Suppressor macrophage treated with lipopolysaccharide for 4 hours (primary cell): ENCODE data around the gene CCT7.
"Not testable (repeated sequence)": the region's sequence is repeated elsewhere in the genome, so short reads cannot be mapped to it uniquely, and the experiment has no call there.

Source experiments
- DNase-seq: peaks from one replicate; pipeline ENCODE4 v3.0.0-alpha.2; 2020

Gene CCT7

DNA sequence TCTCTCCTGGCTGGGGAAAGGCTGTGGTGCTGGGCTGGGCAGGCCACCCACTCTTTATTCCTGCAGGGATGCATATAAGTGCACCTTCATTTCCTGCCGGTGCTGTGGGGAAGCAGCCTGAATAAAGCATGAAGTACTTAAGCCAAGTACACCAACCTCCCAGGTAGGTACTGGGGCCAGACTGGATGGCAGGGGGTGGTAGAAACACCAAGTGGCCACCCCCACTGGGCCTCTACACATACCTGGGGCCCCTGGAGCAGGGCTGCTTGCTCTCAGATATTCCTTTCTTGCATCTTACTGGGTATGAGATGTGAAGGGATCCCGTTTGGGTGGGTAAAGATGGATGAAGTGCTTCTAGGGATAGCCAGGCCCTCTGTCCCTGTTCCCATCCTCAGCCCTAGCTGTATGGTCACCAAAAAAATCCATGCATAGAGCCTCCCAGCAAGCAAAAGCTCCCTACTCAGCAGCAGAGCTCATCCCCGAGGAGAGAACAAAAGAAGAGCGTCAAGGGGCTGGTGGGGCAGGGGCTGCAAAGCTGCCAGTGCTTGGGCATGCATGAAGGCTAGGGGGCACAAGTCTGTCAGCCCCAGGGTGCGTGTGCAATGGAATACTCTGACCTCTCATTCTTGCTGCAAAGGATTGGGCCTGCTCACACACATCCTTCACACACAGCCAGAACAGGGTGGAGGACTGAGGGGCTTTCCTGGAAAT is 22.0 kb downstream of the CCT7 start:
- no peak for DNase-seq

- DNase-seq = no peak
Observed at GRCh38 chr2:73256618-73256922, 22.5 kb downstream of the CCT7 start.

GRCh38 chr2:73257021-73257420 is 22.9 kb downstream of the CCT7 start:
- no peak for DNase-seq

- peak; percentile 13 for DNase-seq
Observed at GRCh38 chr2:73257425-73258125, 23.5 kb downstream of the CCT7 start.

DNA sequence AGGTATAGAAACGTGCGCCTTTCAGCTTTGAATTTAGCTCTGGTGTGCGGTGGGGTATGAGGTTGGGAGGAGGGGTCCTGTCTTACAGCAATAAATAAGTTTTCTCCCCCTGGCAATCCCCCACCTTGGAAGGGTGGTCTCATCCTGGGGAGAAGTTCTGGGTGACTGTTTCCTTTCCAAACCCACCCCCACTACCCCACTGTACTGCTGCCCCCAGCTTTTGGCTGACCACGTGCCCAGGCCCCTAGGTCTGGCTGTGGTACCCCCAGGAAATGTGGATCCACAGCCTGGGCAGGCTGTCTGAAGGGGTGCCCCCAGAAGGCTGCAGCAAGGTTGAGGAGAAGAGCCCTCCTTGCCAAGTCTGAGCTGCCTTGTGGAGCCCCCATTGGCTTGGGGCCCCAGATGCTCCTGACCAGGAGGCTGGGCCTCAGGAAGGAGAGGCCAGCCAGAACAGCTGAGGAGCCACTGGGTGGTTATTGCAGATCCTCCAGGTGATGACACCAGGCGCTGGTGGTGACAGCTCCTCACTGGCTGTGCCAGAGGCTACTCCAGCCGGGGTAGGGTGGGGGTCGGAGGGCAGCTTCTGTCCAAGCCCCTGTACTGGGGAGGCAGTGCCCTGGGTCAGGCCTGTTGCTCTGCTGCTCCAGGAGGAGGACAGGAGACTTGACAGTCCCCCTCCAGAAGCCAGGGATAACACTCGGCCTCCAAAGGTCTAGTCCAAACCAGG is 24.2 kb downstream of the CCT7 start:
- DNase-seq = no peak

DNA sequence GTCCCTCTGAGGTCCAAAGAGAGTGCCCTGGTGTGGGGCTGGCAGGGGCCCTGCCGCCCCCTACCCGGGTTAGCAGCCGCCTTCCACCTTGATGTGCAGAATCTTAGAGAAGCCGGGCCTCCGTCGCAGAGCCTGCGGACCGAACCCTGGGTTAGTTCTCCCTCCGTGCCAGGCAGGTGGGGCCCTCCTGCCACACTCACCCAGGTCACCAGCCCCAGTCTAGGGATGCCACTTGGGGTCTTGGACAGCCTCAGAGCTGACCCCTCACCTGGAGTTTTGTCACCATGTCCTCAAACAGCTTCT is 24.8 kb downstream of the CCT7 start:
- DNase-seq = no peak

DNA sequence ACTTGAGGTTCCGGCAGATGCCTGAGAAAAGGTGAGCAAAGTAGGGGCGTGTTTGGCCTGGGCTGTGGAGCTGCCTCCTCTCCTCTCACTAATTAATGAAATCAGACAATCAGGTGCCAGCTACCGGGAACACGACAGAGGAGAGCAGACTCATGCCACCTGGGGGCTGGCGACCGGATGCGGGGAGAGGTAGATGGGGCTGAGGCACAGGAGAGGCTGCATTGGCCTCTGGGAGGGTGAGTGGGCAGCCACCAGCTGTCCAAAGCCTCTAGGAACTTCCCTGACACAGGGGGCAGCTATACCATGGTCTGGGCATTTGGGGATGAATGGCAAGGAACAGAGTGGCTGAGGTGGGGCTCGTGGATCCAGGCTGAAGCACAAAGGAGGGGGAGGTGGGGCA is 25.2 kb downstream of the CCT7 start:
- no peak for DNase-seq

- no peak for DNase-seq
Observed at GRCh38 chr2:73259704-73260337, 25.7 kb downstream of the CCT7 start.

DNA sequence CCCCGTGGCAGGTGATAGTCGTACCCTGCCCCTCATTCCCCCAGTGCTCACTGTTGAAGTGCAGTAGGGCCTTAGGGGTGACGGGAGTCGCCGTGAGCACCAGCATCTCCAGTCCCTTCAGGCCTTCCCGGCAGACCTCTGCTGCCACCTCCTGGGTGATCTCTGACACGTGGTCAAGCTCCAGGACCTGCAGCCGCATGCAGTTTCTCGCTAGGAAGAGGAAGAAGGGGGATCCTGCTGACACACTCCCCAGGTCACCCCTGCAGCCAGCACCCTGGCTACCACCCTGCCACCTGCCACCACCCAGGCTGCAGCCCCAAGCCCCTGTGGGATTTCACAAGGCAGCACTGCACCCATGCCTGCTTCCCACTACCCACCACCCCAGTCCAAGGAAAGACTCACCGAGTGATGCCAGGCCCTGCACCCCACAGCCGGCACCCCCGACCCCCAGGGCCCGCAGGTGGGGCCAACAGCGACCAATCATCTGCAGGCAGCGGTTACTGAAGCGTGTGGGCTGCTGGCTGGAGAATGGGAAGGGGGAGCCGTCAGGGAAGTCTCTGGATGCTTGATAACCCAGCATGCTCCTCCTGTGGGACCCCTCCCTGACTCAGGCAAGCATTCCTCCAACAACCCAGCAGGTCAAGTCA is 26.4 kb downstream of the CCT7 start:
- DNase-seq = peak; percentile 26

DNA sequence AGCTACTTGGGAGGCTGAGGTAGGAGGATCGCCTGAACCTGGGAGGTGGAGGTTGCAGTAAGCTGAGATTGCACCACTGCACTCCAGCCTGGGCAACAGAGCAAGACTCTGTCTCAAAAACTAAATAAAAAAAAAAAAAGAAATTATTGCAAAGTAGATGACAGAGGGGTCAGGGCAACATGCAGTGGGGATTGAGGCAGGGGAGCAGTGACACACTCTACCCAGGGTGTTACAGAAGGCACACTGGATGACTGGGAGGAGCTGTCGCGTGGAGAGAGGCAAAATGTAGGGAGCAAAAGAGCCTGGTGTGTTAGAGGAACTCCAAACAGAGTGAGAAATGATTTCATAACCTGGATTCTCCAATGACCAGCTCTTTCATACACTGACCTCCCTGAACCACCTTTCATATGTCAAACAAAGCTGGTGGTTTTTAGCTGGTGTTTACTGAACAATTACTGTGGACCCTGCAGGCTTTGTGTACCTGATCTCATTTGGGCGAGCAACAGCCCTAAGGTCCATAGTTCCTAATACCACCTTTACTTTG is 28.1 kb downstream of the CCT7 start:
- no peak for DNase-seq

DNA sequence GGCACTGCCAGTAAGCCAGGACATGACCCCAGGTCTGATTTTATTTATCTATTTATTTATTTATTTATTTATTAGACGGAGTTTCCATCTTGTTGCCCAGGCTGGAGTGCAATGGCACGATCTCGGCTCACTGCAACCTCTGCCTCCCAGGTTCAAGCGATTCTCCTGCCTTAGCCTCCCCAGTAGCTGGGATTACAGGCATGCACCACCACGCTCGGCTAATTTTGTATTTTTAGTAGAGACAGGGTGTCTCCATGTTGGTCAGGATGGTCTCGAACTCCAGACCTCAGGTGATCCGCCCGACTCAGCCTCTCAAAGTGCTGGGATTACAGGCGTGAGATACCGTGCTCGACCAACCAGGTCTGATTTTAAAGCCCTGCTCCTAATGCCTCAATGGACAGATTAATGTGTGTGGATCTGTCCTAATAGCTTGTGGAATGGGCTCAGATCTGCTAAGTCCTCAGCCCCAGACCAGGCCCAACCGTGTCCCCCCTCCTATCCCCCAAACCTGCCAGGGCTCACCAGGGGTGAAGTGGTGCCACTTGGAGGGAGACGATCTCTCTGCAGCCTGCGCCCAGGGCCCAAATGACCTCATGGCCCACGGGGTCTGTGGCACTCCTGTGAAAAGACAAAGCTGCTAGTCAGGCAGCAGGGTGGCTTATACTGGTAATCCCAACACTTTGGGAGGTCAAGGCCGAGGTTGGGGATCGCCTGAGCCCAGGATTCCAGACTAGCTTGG is 28.8 kb downstream of the CCT7 start:
- DNase-seq = not testable (repeated sequence)

GRCh38 chr2:73263540-73264331 is 29.6 kb downstream of the CCT7 start:
- DNase-seq = no peak

DNA sequence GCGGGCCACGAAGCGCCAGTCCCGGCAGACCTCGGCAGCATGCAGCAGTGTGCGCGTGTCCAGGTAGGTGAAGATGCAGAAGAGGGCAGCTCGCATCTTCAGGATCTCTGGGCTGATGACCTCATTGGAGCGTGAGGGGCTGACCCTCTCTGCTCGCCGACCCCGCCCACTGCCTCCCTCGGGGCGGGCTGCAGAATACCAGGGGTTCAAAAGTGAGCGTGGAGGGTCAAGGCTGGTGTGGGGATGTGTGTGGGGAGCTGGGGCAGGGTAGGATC is 30.2 kb downstream of the CCT7 start:
- DNase-seq = no peak

DNA sequence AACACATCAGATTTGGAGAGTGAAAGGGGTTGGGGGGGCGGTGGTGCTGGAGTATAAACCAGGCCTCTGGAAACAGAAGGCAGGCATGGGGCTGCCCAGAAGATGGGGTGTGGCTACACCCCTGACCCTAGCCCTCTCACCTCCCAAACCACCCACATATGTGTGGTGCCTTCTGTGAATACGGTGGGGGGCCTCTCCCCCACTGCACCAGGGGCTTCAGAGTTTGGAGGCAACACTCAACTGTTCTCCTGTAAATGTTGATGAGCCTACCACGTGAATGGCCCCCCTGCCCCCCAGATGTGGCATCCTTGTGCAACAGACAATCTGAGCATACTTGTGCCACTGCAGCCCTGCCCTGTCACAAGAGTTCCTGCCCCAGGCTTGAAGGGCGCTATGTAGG is 30.7 kb downstream of the CCT7 start:
- no peak for DNase-seq

- DNase-seq = no peak
Observed at GRCh38 chr2:73265298-73266060, 31.4 kb downstream of the CCT7 start.

GRCh38 chr2:73266061-73266901 is 32.2 kb downstream of the CCT7 start:
- no peak for DNase-seq

DNA sequence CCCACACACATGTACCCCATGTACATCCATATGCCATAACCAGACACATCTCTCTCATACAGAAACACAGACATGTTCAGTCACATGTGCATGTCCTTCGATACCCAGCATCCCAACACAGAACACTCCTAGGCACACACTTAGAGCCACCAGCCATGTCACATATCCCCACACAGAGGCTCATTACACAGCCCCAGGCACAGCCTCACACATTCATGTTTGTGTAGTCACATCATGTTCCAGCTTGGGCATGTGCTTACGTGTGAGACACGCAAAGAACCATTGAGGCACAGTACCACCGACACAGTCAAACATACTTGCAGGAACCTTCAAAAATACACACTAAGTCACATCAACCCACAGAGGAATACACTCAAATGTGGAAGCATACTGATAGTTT is 32.9 kb downstream of the CCT7 start:
- DNase-seq = no peak

GRCh38 chr2:73268366-73268829 is 34.3 kb downstream of the CCT7 start:
- DNase-seq = no peak

DNA sequence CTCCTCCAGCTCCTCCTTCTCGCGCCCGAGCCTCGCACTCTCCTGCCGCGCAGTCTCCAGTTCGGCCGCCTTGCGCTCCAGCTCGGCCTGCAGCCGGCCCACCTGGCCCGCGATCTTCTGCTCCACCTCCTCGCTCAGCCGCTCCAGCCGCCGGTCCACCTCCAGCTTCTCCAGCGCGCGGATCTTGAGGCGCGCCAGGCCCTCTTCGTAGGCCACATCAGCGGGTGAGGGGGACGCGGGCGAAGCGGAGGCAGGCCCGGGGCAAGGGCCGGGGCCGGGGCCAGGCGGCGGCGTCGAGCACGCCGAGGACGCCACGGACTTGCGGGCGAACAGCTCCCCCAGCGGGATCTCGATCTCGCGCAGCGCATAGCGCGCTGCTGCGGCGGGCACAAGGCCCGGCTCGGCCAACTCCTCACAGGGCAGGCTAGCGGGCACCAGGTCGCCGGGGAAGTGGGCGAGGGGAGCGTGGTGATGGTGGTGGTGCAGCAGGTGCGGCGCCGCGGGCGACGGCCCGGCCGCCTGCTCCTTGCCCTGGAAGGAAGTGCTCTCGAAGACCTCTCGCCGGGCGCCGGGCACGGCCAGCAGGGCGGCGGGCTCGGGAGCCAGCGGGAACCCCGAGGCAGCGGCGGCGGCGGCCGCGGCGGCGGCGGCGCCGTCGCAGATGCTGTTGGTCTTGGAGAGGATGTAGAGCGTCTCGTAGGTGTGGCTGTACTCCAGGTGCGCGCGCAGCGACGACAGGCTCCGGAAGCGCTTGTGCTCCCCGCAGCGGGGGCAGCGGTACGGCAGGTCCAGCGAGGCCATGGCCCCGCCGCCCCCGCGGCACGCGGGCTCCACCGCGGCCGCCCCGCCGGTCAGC is 35.0 kb downstream of the CCT7 start:
- DNase-seq = no peak
